Kidney (tissue), 14 donors: Measurements from ENCODE around the gene FBXO5. TPM values are rescaled to one million over a fixed set of nuclear protein-coding genes. Genes with fewer than 3 reads are reported as not detected.

Source experiments
- DNase-seq, 5 donors: peaks; one replicate each; pipeline ENCODE4 v3.0.0-alpha.2; 2013 to 2020
- FAIRE-seq: peaks from 2 replicates; lab custom pipeline; 2012; peaks lifted over from hg19 to GRCh38; lab: Jason Lieb, UNC
- H3K27ac ChIP-seq, 2 donors: one replicate each; pipeline ENCODE4 v1.7.0; 2013; ENCODE audit warnings: low read depth in 2 of 2, low read length in 2 of 2, inconsistent platforms in 1 of 2
- H3K27me3 ChIP-seq: one replicate; pipeline ENCODE4 v1.7.1; 2013; ENCODE audit warnings: low read length, inconsistent platforms; ENCODE audit not compliant: control insufficient read depth, insufficient read depth
- H3K36me3 ChIP-seq, 3 donors: one replicate each; pipeline versions ENCODE4 v1.7.0 to v1.7.1; 2013; ENCODE audit warnings: low read length in 3 of 3, control low read depth in 1 of 3, inconsistent platforms in 1 of 3; ENCODE audit not compliant: insufficient read depth in 3 of 3, control insufficient read depth in 2 of 3
- H3K4me1 ChIP-seq, 3 donors: one replicate each; pipeline versions ENCODE4 v1.7.0 to v1.7.1; 2013; ENCODE audit warnings: low read length in 3 of 3, inconsistent platforms in 1 of 3, low read depth in 1 of 3; ENCODE audit not compliant: control insufficient read depth in 2 of 3, insufficient read depth in 2 of 3
- H3K4me3 ChIP-seq, 3 donors: one replicate each; pipeline versions ENCODE4 v1.7.0 to v1.8.1; 2013; ENCODE audit warnings: low read length in 3 of 3, control low read depth in 1 of 3, inconsistent platforms in 1 of 3
- H3K9ac ChIP-seq, 3 donors: one replicate each; pipeline versions ENCODE4 v1.7.0 to v1.7.1; 2013; ENCODE audit warnings: low read length in 3 of 3, control low read depth in 1 of 3, inconsistent platforms in 1 of 3
- H3K9me3 ChIP-seq, 3 donors: one replicate each; pipeline versions ENCODE4 v1.7.0 to v1.7.1; 2013; ENCODE audit warnings: low read length in 3 of 3, control low read depth in 1 of 3, inconsistent platforms in 1 of 3; ENCODE audit not compliant: control insufficient read depth in 2 of 3, insufficient read depth in 1 of 3
- CTCF ChIP-seq: IDR thresholded peaks from 3 replicates; pipeline ENCODE4 v1.5.1; 2012; ENCODE audit warnings: mild to moderate bottlenecking, moderate library complexity, borderline replicate concordance; ENCODE audit not compliant: insufficient read depth; ENCODE audit errors: extremely low read depth
- intact Hi-C: fragments of 100-400 bp; cut with DNase I; formaldehyde crosslinking; loops from one replicate; pipeline ENCODE4 v1.11.1; 2022
- polyA plus RNA-seq: library from polyadenylated mRNA; stranded (reverse); fragments of 350-450 nt; fragmentation: Illumina TruSeq; extraction: RNeasy Lipid Tissue Mini Kit (QIAGEN cat#74804); gene quantifications from one replicate; pipeline ENCODE4 v1.2.3, GENCODE V29; 2014; ENCODE audit warnings: low read depth, low replicate concordance; ENCODE audit not compliant: insufficient read depth
- total RNA-seq: library from RNA; stranded (reverse); fragmentation: NEBNext Ultra II Directional; extraction: Animal tissue kit (Norgen Biotek cat#: 25700); gene quantifications from one replicate; pipeline ENCODE4 v1.2.1, GENCODE V29; 2021
- donor health status: control.
- donor health status: control.
- donor health status: control.
- donor health status: control.
- donor health status: control.
- donor health status: DM: yes; HTN: yes; CAD: no.
- donor health status: Normal renal cell carcinoma (clear cell type).

The FBXO5 gene
- total and polyA plus RNA-seq, 2 donors from 2014 or later = 1.8 to 4.5 TPM

GRCh38 chr6:153015094-153015640 is 32.3 kb upstream of the FBXO5 start:
- Histone ChIP-seq H3K9ac (no peak overlapping the region), H3K9me3 (no peaks in the 10 kb centered on the region), H3K4me1 (no peaks in the 10 kb centered on the region), H3K4me3 (no peak overlapping the region), H3K36me3 (no peaks in the 10 kb centered on the region), H3K27me3 (no peaks in the 10 kb centered on the region), H3K27ac (no peak overlapping the region)
- intact Hi-C loops = no loop called here
- TF ChIP-seq CTCF = no peak
- no peak for DNase-seq
- FAIRE-seq = no peak

- H3K4me3 ChIP-seq = no peak overlapping the region
- H3K27me3 ChIP-seq = no peaks in the 10 kb centered on the region
- H3K4me1 ChIP-seq = no peaks in the 10 kb centered on the region
- TF ChIP-seq CTCF = no peak
- FAIRE-seq = no peak
- intact Hi-C loops = no loop called here
- peak in 1 of 5 donors; percentile 47 for DNase-seq
- H3K27ac ChIP-seq = no peak overlapping the region
- no peak overlapping the region for H3K9ac ChIP-seq
- no peaks in the 10 kb centered on the region for H3K36me3 ChIP-seq
- H3K9me3 ChIP-seq = no peaks in the 10 kb centered on the region
Measured at GRCh38 chr6:153013438-153013837, 30.6 kb upstream of the FBXO5 start.

GRCh38 chr6:153012856-153013255 is 30.0 kb upstream of the FBXO5 start:
- no peak for FAIRE-seq
- intact Hi-C loops = no loop called here
- H3K9me3 ChIP-seq = no peaks in the 10 kb centered on the region

More at GRCh38 chr6:153012856-153013255, 30.0 kb upstream of the FBXO5 start:
- H3K27ac ChIP-seq = no peak overlapping the region
- no peaks in the 10 kb centered on the region for H3K4me1 ChIP-seq
- TF ChIP-seq CTCF = no peak
- no peaks in the 10 kb centered on the region for H3K27me3 ChIP-seq
- H3K36me3 ChIP-seq = no peaks in the 10 kb centered on the region
- H3K9ac ChIP-seq = no peak overlapping the region
- no peak overlapping the region for H3K4me3 ChIP-seq
- DNase-seq = no peak
